IMR-90 (cell line): ENCODE results near the gene MLKL. TPM values are rescaled to one million over a fixed set of nuclear protein-coding genes. Genes with fewer than 3 reads are reported as not detected.

Source experiments
- ATAC-seq: fragments of 200-7000 bp; cut with Tn5 transposase; 2 replicates; pipeline ENCODE4 v1.9.1; 2020; ENCODE audit warnings: low read depth, mild to moderate bottlenecking, moderate library complexity
- BruUV-seq: library from RNA; stranded (reverse); fragments of 400-500 nt; replicated peaks from 2 replicates; lab custom pipeline; 2021; lab: Mats Ljungman, UMichigan
- CTCF ChIA-PET: fragments of 300-600 bp; formaldehyde crosslinking; extraction: SDS; loops from one replicate; lab custom pipeline; 2021; ENCODE audit warnings: antibody characterized with exemption; lab: Yijun Ruan, JAX
- POLR2A ChIA-PET: fragments of 300-600 bp; sonication (Branson Sonifier 250); formaldehyde crosslinking; loops from one replicate; lab custom pipeline; 2022; ENCODE audit warnings: antibody characterized with exemption; ENCODE audit not compliant: unreplicated experiment; lab: Charles Lee
- DNase-seq: peaks from one replicate; pipeline ENCODE4 v3.0.0; 2013
- H2AFZ ChIP-seq: replicated peaks from 2 replicates; pipeline ENCODE3; 2013; ENCODE audit warnings: low read length, mild to moderate bottlenecking; ENCODE audit not compliant: poor library complexity
- H2AK5ac ChIP-seq: 2 replicates; pipeline ENCODE4 v1.6.1; 2013; ENCODE audit warnings: low read depth, low read length, inconsistent platforms
- H2AK9ac ChIP-seq: replicated peaks from 2 replicates; pipeline ENCODE3; 2013; ENCODE audit warnings: mild to moderate bottlenecking, low read depth, low read length, moderate library complexity; ENCODE audit not compliant: poor library complexity
- H2BK120ac ChIP-seq: 2 replicates; pipeline ENCODE4 v1.6.1; 2013; ENCODE audit warnings: low read depth, low read length, inconsistent platforms
- H2BK15ac ChIP-seq: 3 replicates; pipeline ENCODE4 v1.6.1; 2013; ENCODE audit warnings: low read depth, low read length, inconsistent platforms
- H2BK20ac ChIP-seq: 2 replicates; pipeline ENCODE4 v1.6.1; 2013; ENCODE audit warnings: low read depth, mild to moderate bottlenecking, inconsistent platforms, low read length, moderate library complexity
- H2BK5ac ChIP-seq: 2 replicates; pipeline ENCODE4 v1.6.1; 2013; ENCODE audit warnings: mild to moderate bottlenecking, low read depth, low read length, inconsistent platforms; ENCODE audit not compliant: poor library complexity, severe bottlenecking
- H3K14ac ChIP-seq: replicated peaks from 2 replicates; pipeline ENCODE4 v1.6.1; 2013; ENCODE audit warnings: low read depth, low read length, inconsistent platforms
- H3K18ac ChIP-seq: 2 replicates; pipeline ENCODE4 v1.6.1; 2013; ENCODE audit warnings: low read depth, low read length, control low read depth
- H3K23ac ChIP-seq: 2 replicates; pipeline ENCODE4 v1.6.1; 2013; ENCODE audit warnings: low read depth, low read length, inconsistent platforms
- H3K27ac ChIP-seq: 2 replicates; pipeline ENCODE4 v1.5.1; 2013; ENCODE audit warnings: mild to moderate bottlenecking, control low read depth, low read length; ENCODE audit not compliant: insufficient read depth
- H3K27me3 ChIP-seq: 2 replicates; pipeline ENCODE4 v1.6.1; 2013; ENCODE audit warnings: low read length; ENCODE audit not compliant: control insufficient read depth, insufficient read depth
- H3K36me3 ChIP-seq: 2 replicates; pipeline ENCODE4 v1.6.1; 2013; ENCODE audit warnings: low read length, mixed read lengths; ENCODE audit not compliant: control insufficient read depth, insufficient read depth
- H3K4ac ChIP-seq: 2 replicates; pipeline ENCODE4 v1.6.1; 2013; ENCODE audit warnings: low read depth, low read length, inconsistent platforms
- H3K4me1 ChIP-seq: 2 replicates; pipeline ENCODE4 v1.6.1; 2013; ENCODE audit warnings: low read length, mixed read lengths; ENCODE audit not compliant: control insufficient read depth, insufficient read depth
- H3K4me2 ChIP-seq: 2 replicates; pipeline ENCODE4 v1.6.1; 2013; ENCODE audit warnings: low read depth, mild to moderate bottlenecking, control low read depth, low read length, moderate library complexity
- H3K4me3 ChIP-seq: 2 replicates; pipeline ENCODE4 v1.5.1; 2013; ENCODE audit warnings: low read depth, mild to moderate bottlenecking, control low read depth, low read length, moderate library complexity; ENCODE audit not compliant: insufficient read depth
- H3K56ac ChIP-seq: 2 replicates; pipeline ENCODE4 v1.6.1; 2013; ENCODE audit warnings: low read length, inconsistent platforms; ENCODE audit not compliant: insufficient read depth; ENCODE audit errors: extremely low read depth
- H3K79me1 ChIP-seq, 2 experiments: 2 replicates each; pipeline ENCODE4 v1.6.1; 2013; ENCODE audit warnings: low read length in 2 of 2, inconsistent platforms in 1 of 2, low read depth in 1 of 2
- H3K9ac ChIP-seq: 2 replicates; pipeline ENCODE4 v1.6.1; 2013; ENCODE audit warnings: low read depth, low read length, control low read depth
- H3K9me1 ChIP-seq: 2 replicates; pipeline ENCODE4 v1.6.1; 2013; ENCODE audit warnings: low read length, inconsistent platforms; ENCODE audit not compliant: insufficient read depth
- H3K9me3 ChIP-seq: 2 replicates; pipeline ENCODE4 v1.6.1; 2013; ENCODE audit warnings: low read length; ENCODE audit not compliant: control insufficient read depth, insufficient read depth
- H4K20me1 ChIP-seq: 2 replicates; pipeline ENCODE4 v1.6.1; 2013; ENCODE audit warnings: low read length, inconsistent platforms; ENCODE audit not compliant: insufficient read depth
- H4K5ac ChIP-seq: 2 replicates; pipeline ENCODE4 v1.6.1; 2013; ENCODE audit warnings: mild to moderate bottlenecking, low read depth, low read length, control low read depth
- H4K8ac ChIP-seq, 2 experiments: 2 replicates each; pipeline ENCODE4 v1.6.1; 2013; ENCODE audit warnings: low read depth in 2 of 2, low read length in 2 of 2, control low read depth in 1 of 2, inconsistent platforms in 1 of 2
- H4K91ac ChIP-seq: 2 replicates; pipeline ENCODE4 v1.6.1; 2013; ENCODE audit warnings: low read depth, low read length, inconsistent platforms; ENCODE audit not compliant: insufficient read depth
- BHLHE40 ChIP-seq: fragments of 150-350 bp; IDR thresholded peaks from 2 replicates; pipeline ENCODE4 v1.6.1; 2016; ENCODE audit warnings: mild to moderate bottlenecking, low read depth, low read length
- CEBPB ChIP-seq: IDR thresholded peaks from 2 replicates; pipeline ENCODE4 v1.6.1; 2012; ENCODE audit warnings: low read depth, low read length, improper control_type of control experiment
- CHD1 ChIP-seq: IDR thresholded peaks from 2 replicates; pipeline ENCODE4 v1.6.1; 2012; ENCODE audit warnings: low read depth, low read length, improper control_type of control experiment
- FOS ChIP-seq: fragments of 150-350 bp; IDR thresholded peaks from 2 replicates; pipeline ENCODE4 v1.6.1; 2016; ENCODE audit warnings: low read depth, low read length
- MAFK ChIP-seq: IDR thresholded peaks from 2 replicates; pipeline ENCODE4 v1.6.1; 2012; ENCODE audit warnings: low read depth, low read length, improper control_type of control experiment
- MXI1 ChIP-seq: IDR thresholded peaks from 2 replicates; pipeline ENCODE4 v1.6.1; 2012; ENCODE audit warnings: low read depth, mild to moderate bottlenecking, low read length, moderate library complexity, borderline replicate concordance
- NFE2L2 ChIP-seq: fragments of 150-350 bp; IDR thresholded peaks from 2 replicates; pipeline ENCODE4 v1.6.1; 2016; ENCODE audit warnings: low read depth, mild to moderate bottlenecking, low read length
- POLR2A ChIP-seq: IDR thresholded peaks from 2 replicates; pipeline ENCODE4 v1.6.1; 2012; ENCODE audit warnings: mild to moderate bottlenecking, low read depth, low read length
- RAD21 ChIP-seq: IDR thresholded peaks from 2 replicates; pipeline ENCODE4 v1.6.1; 2012; ENCODE audit warnings: low read length, improper control_type of control experiment
- RCOR1 ChIP-seq: IDR thresholded peaks from 2 replicates; pipeline ENCODE4 v1.6.1; 2012; ENCODE audit warnings: mild to moderate bottlenecking, low read length, improper control_type of control experiment; ENCODE audit not compliant: insufficient replicate concordance
- RFX5 ChIP-seq: IDR thresholded peaks from 2 replicates; pipeline ENCODE4 v1.8.0; 2012; ENCODE audit warnings: low read depth, mild to moderate bottlenecking, low read length, moderate library complexity
- SMC3 ChIP-seq: fragments of 150-350 bp; IDR thresholded peaks from 2 replicates; pipeline ENCODE4 v1.6.1; 2016; ENCODE audit warnings: low read depth, mild to moderate bottlenecking, antibody characterized with exemption, low read length, moderate library complexity
- WGBS, 2 experiments: methylation state at CpG; one replicate each; pipeline versions ENCODE4 v1.1.5 to v1.1.7; 2013; ENCODE audit warnings: missing lambda C conversion rate in 2 of 2; ENCODE audit not compliant: insufficient read length in 1 of 2; ENCODE audit errors: extremely low coverage in 2 of 2; 5-methylcytosine and 5-hydroxymethylcytosine counted together
- dilution Hi-C: fragments of 300-500 bp; cut with HindIII; formaldehyde crosslinking; loops from one replicate; pipeline ENCODE4 v1.14.3; 2018; ENCODE audit warnings: low sequenced_read_pairs; ENCODE audit not compliant: unreplicated experiment
- in situ Hi-C: fragments of 300-500 bp; cut with MboI; formaldehyde crosslinking; loops from 3 replicates; pipeline ENCODE4 v1.14.3; 2019; ENCODE audit warnings: low sequenced_read_pairs, inconsistent platforms, mixed read lengths
- intact Hi-C: fragments of 100-400 bp; cut with micrococcal nuclease; formaldehyde crosslinking; loops from 2 replicates; pipeline ENCODE4 v1.10.0; 2022
- polyA plus RNA-seq, 3 experiments: library from polyadenylated mRNA; depleted of rRNA; stranded (reverse); fragments of >200 nt; gene quantifications; 2 replicates each; pipeline ENCODE4 v1.2.3, GENCODE V29; 2012; ENCODE audit warnings: low replicate concordance in 1 of 3
- total RNA-seq: library from RNA; depleted of rRNA; stranded (reverse); fragments of >200 nt; gene quantifications from 2 replicates; pipeline ENCODE4 v1.2.3, GENCODE V29; 2012
- TF ChIP-seq, protein P1 (sequence below): fragments of 150-350 bp; IDR thresholded peaks from 2 replicates; pipeline ENCODE4 v1.6.1; 2017; ENCODE audit warnings: mild to moderate bottlenecking, antibody characterized with exemption, low read length, low read depth
- TF ChIP-seq, protein P2 (sequence below): fragments of 150-350 bp; IDR thresholded peaks from 2 replicates; pipeline ENCODE4 v1.6.1; 2016; ENCODE audit warnings: low read depth, mild to moderate bottlenecking, low read length, moderate library complexity, borderline replicate concordance

Gene MLKL
- total and polyA plus RNA-seq, 2 of the 4 experiments (the other 2 are of a cell fraction) = 3.6 to 4.5 TPM

DNA sequence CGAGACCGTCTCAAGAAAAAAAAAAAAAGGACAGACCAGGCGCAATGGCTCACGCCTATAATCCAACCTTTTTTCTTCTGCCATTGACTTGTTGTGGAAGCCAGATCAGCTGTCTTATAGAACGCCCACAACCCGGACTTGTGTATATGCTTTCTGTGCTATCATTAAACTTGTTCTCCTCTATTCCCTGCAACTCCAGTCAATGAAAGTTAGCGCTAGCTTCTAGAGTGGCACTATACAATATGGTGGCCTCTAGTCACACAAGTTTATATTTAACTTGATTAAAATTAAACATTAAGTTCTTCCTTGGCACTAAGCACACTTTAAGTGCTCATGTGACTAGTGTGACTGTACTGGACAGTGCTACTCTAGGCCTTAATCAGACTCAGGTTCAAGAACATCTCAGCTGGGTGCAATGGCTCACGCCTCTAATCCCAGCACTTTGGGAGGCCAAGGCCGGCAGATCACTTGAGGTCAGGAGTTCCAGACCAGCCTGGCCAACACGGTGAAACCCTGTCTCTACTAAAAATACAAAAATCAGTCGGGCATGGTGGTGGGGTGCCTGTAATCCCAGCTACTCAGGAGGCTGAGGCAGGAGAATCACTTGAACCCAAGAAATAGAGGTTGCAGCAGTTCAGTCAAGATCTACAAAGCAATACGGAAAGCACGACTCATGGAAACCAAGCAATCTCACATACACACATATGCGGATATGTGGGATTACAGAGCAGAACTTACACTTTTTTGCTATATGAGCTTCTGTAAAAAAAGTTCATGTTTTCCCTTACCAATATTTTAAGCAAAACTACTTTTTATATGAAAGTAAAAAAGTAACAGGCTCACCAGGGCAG, 74.9 kb downstream of the MLKL start (continued):
- no peak for TF ChIP-seq RCOR1

DNA sequence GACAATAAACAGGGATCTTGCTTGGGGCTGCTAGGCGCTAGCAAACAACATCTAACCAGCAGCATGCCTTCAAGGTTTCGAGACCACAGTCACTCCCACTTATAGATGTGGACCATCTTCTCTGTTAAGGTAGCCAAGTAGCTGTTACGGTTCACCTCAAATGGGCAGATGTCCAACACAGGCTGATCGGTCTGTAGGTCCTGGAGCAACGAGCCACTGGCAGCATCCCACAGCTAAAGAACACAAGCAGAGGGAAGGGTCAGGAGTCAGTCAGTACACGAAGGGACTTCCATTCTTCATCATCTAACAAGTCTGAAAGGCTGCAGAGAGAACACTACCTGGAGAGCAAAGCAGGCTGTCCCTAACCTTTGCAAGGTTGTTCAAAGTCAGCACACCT, 76.8 kb downstream of the MLKL start:
- no peak overlapping the region for H3K27ac ChIP-seq
- H3K14ac ChIP-seq = no peak overlapping the region
- H2AK5ac ChIP-seq = no peak overlapping the region
- no peak overlapping the region for H4K8ac ChIP-seq
- BruUV-seq = no TSS peak
- H3K9me3 ChIP-seq = no peaks in the 10 kb centered on the region
- peaks cover 4% of the 10 kb centered on the region for H3K4me1 ChIP-seq
- H3K23ac ChIP-seq = no peak overlapping the region
- no peak overlapping the region for H3K18ac ChIP-seq
- peaks cover 12 to 31% of the 10 kb centered on the region in 2 experiments; a peak in 3 of 4 replicates for H3K79me1 ChIP-seq
- ATAC-seq = no peak
- no peaks in the 10 kb centered on the region for H3K27me3 ChIP-seq
- H2BK120ac ChIP-seq = no peak overlapping the region
- no peak overlapping the region for H2BK15ac ChIP-seq
- in situ Hi-C loops = loop anchor here (10.0 kb wide), 2 partner anchors 139 to 299 kb away; no protein-coding TSS in a partner anchor
- peaks cover 30% of the 10 kb centered on the region for H3K36me3 ChIP-seq
- no peak overlapping the region for H2AK9ac ChIP-seq
- no peak overlapping the region for H4K5ac ChIP-seq
- H3K9me1 ChIP-seq = no peaks in the 10 kb centered on the region
- H2BK20ac ChIP-seq = no peak overlapping the region
- no peak for DNase-seq
- no peak overlapping the region for H3K56ac ChIP-seq
- no peak overlapping the region for H3K4ac ChIP-seq
- H4K91ac ChIP-seq = no peak overlapping the region
- no peak overlapping the region for H3K4me2 ChIP-seq
- dilution Hi-C loops = no loop called here
- ChIA-PET POLR2A (no interaction called here), CTCF (no interaction called here)
- peaks cover 13% of the 10 kb centered on the region for H4K20me1 ChIP-seq
- H2BK5ac ChIP-seq = no peak overlapping the region
- WGBS, 2 experiments = 80% methylated on average over 3 of the region's 6 CpGs; no CpG with 5 or more reads in 1 of the 2 experiments
- H3K9ac ChIP-seq = no peak overlapping the region
- no peak overlapping the region for H2AFZ ChIP-seq
- no peak overlapping the region for H3K4me3 ChIP-seq
- intact Hi-C loops = loop anchor here (5.0 kb wide), 2 partner anchors 122 to 312 kb away; no protein-coding TSS in a partner anchor
- TF ChIP-seq POLR2A (no peak), FOS (no peak), RCOR1 (no peak), RFX5 (no peak), CHD1 (no peak), MAFK (no peak), RAD21 (no peak), NFE2L2 (no peak), CEBPB (no peak), MXI1 (no peak), BHLHE40 (no peak), SMC3 (no peak)
- TF ChIP-seq, protein P1, sequence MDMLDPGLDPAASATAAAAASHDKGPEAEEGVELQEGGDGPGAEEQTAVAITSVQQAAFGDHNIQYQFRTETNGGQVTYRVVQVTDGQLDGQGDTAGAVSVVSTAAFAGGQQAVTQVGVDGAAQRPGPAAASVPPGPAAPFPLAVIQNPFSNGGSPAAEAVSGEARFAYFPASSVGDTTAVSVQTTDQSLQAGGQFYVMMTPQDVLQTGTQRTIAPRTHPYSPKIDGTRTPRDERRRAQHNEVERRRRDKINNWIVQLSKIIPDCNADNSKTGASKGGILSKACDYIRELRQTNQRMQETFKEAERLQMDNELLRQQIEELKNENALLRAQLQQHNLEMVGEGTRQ = no peak
- TF ChIP-seq, protein P2, sequence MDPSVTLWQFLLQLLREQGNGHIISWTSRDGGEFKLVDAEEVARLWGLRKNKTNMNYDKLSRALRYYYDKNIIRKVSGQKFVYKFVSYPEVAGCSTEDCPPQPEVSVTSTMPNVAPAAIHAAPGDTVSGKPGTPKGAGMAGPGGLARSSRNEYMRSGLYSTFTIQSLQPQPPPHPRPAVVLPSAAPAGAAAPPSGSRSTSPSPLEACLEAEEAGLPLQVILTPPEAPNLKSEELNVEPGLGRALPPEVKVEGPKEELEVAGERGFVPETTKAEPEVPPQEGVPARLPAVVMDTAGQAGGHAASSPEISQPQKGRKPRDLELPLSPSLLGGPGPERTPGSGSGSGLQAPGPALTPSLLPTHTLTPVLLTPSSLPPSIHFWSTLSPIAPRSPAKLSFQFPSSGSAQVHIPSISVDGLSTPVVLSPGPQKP = no peak
